ENCODE data around the gene DCUN1D1.

DCUN1D1 gene

DNA sequence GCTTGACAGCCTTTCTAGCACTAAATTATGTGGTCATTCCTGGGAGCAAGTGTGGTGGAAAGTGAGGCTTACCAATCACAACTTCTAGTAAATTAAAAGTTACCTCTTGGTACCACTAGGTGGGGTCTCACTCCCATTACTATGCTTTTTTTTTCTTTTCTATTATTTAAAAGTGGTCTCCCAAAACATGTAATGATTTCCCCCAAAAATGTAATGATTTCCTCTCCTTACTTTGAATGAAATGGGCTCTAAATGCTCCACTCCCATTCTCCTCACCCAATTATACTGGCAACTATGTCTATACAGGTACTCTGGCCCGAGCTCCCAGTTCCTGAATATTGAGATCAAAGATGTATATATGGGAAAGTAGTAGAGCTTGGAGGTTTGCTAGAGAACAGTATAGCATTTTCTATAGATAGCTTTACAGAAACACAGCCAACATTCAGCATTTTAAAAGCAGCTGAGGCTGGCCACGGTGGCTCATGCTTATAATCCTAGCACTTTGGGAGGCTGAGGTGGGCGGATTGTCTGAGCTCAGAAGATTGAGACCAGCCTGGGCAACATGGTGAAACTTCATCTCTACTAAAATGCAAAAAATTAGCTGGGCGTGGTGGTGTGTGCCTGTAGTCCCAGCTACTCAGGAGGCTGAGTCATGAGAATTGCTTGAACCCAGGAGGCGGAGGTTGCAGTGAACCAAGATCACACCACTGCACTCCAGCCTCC lies 70.9 kb downstream of the DCUN1D1 start:
- Histone ChIP-seq H3K9me3 (ENCODE audit: control insufficient read depth, low read length) (no peaks in the 10 kb centered on the region), H3K27me3 (ENCODE audit: control insufficient read depth, insufficient read depth, low read length) (no peaks in the 10 kb centered on the region), H3K27ac (no peak overlapping the region), H3K9ac (no peak overlapping the region), H3K36me3 (ENCODE audit: control insufficient read depth, insufficient read depth, low read length) (no peaks in the 10 kb centered on the region), H2AFZ (no peak overlapping the region), H3K4me2 (ENCODE audit: low read length) (no peak overlapping the region), H3K4me3 (ENCODE audit: low read depth, low read length) (no peak overlapping the region), H3K4me1 (no peaks in the 10 kb centered on the region), H3K79me2 (no peaks in the 10 kb centered on the region)
- TF ChIP-seq, protein P1, sequence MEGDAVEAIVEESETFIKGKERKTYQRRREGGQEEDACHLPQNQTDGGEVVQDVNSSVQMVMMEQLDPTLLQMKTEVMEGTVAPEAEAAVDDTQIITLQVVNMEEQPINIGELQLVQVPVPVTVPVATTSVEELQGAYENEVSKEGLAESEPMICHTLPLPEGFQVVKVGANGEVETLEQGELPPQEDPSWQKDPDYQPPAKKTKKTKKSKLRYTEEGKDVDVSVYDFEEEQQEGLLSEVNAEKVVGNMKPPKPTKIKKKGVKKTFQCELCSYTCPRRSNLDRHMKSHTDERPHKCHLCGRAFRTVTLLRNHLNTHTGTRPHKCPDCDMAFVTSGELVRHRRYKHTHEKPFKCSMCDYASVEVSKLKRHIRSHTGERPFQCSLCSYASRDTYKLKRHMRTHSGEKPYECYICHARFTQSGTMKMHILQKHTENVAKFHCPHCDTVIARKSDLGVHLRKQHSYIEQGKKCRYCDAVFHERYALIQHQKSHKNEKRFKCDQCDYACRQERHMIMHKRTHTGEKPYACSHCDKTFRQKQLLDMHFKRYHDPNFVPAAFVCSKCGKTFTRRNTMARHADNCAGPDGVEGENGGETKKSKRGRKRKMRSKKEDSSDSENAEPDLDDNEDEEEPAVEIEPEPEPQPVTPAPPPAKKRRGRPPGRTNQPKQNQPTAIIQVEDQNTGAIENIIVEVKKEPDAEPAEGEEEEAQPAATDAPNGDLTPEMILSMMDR (IDR thresholded peaks at IDR 0.05): peak; percentile 43

DNA sequence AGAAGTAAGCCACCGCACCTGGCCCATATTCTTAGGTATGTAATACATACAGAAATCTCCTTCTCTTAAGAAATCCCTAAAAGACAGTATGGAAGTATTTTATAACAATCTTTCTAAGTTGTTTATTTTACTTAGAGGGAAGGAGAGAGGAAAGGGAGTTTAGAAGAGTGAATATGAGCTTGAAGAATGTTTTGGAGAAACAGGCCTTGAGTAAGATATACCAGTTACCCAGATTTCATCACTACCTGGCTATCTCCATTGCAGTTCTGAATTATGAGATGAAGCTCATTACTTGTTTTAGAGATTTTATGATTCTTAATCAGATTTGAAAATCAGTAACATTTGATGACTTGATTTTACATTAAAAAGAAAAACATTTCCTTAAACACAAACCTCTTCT lies 71.9 kb downstream of the DCUN1D1 start:
- Histone ChIP-seq H3K27me3 (ENCODE audit: control insufficient read depth, insufficient read depth, low read length) (no peaks in the 10 kb centered on the region), H3K36me3 (ENCODE audit: control insufficient read depth, insufficient read depth, low read length) (no peaks in the 10 kb centered on the region), H3K79me2 (no peaks in the 10 kb centered on the region), H3K9me3 (ENCODE audit: control insufficient read depth, low read length) (no peaks in the 10 kb centered on the region), H2AFZ (no peak overlapping the region), H3K9ac (no peak overlapping the region), H3K4me1 (no peaks in the 10 kb centered on the region), H3K4me3 (ENCODE audit: low read depth, low read length) (no peak overlapping the region), H3K4me2 (ENCODE audit: low read length) (no peak overlapping the region), H3K27ac (no peak overlapping the region)
- TF ChIP-seq, protein P1 (IDR thresholded peaks at IDR 0.05): no peak

GRCh38 chr3:182906036-182906435 lies 74.3 kb downstream of the DCUN1D1 start:
- Histone ChIP-seq H3K9me3 (ENCODE audit: control insufficient read depth, low read length) (no peaks in the 10 kb centered on the region), H3K9ac (no peak overlapping the region), H3K4me1 (no peaks in the 10 kb centered on the region), H3K27ac (no peak overlapping the region), H2AFZ (no peak overlapping the region), H3K79me2 (no peaks in the 10 kb centered on the region), H3K27me3 (ENCODE audit: control insufficient read depth, insufficient read depth, low read length) (no peaks in the 10 kb centered on the region), H3K36me3 (ENCODE audit: control insufficient read depth, insufficient read depth, low read length) (no peaks in the 10 kb centered on the region), H3K4me3 (ENCODE audit: low read depth, low read length) (no peak overlapping the region), H3K4me2 (ENCODE audit: low read length) (peak overlapping the region; percentile 24)
- TF ChIP-seq, protein P1 (IDR thresholded peaks at IDR 0.05): no peak

DNA sequence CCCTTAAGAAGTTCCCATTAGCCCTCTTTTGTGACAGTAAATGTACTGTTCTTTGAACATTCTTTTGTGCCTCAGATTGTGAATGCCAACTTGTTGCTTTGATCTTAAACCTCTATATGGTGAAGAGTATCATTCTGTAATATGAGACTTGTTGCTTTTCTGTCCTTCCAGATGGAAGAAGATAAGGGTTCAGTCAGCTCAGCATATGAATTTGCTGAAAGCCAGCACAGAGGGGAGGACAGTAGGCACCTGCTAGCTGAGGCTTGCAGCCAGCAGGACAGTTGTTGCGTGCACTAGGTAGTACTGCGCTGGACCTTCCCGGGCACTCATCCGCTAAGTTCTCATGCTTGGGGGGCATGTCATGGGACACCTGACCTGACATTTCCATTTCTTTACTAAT lies 74.7 kb downstream of the DCUN1D1 start:
- TF ChIP-seq, protein P1 (IDR thresholded peaks at IDR 0.05): no peak
- peak overlapping the region; percentile 24 for H3K4me2 ChIP-seq (ENCODE audit: low read length)

DNA sequence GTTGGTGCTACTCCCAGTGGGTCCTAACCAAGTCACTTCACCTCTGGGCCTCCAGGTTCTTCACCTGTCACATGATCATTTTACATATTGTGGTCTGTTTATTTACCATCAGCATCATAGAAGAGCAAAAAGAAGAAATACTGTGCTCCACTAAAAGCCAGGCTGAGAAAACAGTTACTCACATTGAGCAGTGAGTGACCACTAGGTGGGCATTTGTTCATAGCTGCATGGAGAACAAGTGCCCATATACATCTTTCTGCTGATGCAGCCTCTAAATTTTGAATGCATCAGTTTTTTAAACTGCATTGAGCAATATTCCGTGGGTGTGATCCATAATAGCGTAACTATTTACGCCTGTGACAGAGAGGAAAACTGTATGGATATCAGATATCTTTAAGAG lies 76.2 kb downstream of the DCUN1D1 start:
- Histone ChIP-seq H2AFZ (no peak overlapping the region), H3K27ac (no peak overlapping the region), H3K4me2 (ENCODE audit: low read length) (no peak overlapping the region), H3K9ac (no peak overlapping the region), H3K27me3 (ENCODE audit: control insufficient read depth, insufficient read depth, low read length) (no peaks in the 10 kb centered on the region), H3K9me3 (ENCODE audit: control insufficient read depth, low read length) (no peaks in the 10 kb centered on the region), H3K4me3 (ENCODE audit: low read depth, low read length) (no peak overlapping the region), H3K4me1 (no peaks in the 10 kb centered on the region), H3K79me2 (no peaks in the 10 kb centered on the region), H3K36me3 (ENCODE audit: control insufficient read depth, insufficient read depth, low read length) (no peaks in the 10 kb centered on the region)
- TF ChIP-seq, protein P1 (IDR thresholded peaks at IDR 0.05): no peak

More for the DNA sequence above, 74.7 kb downstream of the DCUN1D1 start:
- no peaks in the 10 kb centered on the region for H3K79me2 ChIP-seq
- H3K27me3 ChIP-seq (ENCODE audit: control insufficient read depth, insufficient read depth, low read length): no peaks in the 10 kb centered on the region
- H3K4me1 ChIP-seq: no peaks in the 10 kb centered on the region
- no peak overlapping the region for H2AFZ ChIP-seq
- no peak overlapping the region for H3K4me3 ChIP-seq (ENCODE audit: low read depth, low read length)
- H3K27ac ChIP-seq: no peak overlapping the region
- no peaks in the 10 kb centered on the region for H3K9me3 ChIP-seq (ENCODE audit: control insufficient read depth, low read length)
- no peaks in the 10 kb centered on the region for H3K36me3 ChIP-seq (ENCODE audit: control insufficient read depth, insufficient read depth, low read length)
- no peak overlapping the region for H3K9ac ChIP-seq
